ENCODE data around the gene FSTL5. TPM values are rescaled to one million over a fixed set of nuclear protein-coding genes. Genes with fewer than 3 reads are reported as not detected.

The FSTL5 gene
- total and polyA plus RNA-seq, 2 experiments from 2014 or later, result 0.06 to 0.49 TPM

GRCh38 chr4:161404346-161405110 is 759.3 kb downstream of the FSTL5 start (continued):
- TF ChIP-seq ZNF462 (CRISPR knock-in tag; IDR thresholded peaks at IDR 0.05), result no peak
- no peak for TF ChIP-seq POLR2AphosphoS5 (IDR thresholded peaks at IDR 0.05; ENCODE audit: low read depth)
- no peak for TF ChIP-seq EZH2 (IDR thresholded peaks at IDR 0.05; ENCODE audit: low read depth, unreplicated experiment)
- TF ChIP-seq EZH2phosphoT487 (IDR thresholded peaks at IDR 0.05; ENCODE audit: unreplicated experiment), result no peak
- TF ChIP-seq CTCF (conservative IDR thresholded peaks at IDR 0.05; ENCODE audit: low read depth in 2 of 2), result no peak

DNA sequence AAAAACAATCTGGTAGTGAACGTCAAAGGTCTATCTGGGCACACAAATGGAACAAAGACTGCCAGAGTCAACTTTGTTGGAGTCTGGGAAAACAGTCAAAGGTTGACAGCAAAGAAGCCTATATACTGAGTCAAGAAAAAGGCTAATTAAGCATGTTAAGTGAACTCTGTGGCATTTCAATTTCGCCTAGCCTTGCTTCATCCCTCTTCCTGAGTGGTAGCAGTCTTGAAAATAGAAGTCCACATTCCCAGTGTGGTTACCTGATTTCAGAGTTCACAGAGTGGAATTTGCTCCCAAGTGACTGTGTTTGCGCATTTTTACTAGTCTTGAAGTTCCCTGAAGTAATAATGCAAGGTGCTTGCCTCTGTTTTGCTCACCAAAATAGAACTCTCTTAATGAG is 760.0 kb downstream of the FSTL5 start:
- H3K4me3 ChIP-seq, result no peak overlapping the region
- H3K27ac ChIP-seq (ENCODE audit: low read depth), result peak overlapping the region; percentile 20; the same call in 1 of the 2 replicates
- ATAC-seq (no peak), DNase-seq (ENCODE audit: low spot score) (no peak)
- 0 out of 2 replicates have a peak, but pooled peaks cover 3% of the 10 kb centered on the region for H3K9me2 ChIP-seq (ENCODE audit: insufficient read depth)
- peaks cover 4% of the 10 kb centered on the region; the same call in 2 of the 3 replicates for H3K9me3 Mint-ChIP-seq
- 0 out of 2 replicates have a peak overlapping the region, but pooled peaks have one; percentile 28 for H3K4me2 ChIP-seq
- TF ChIP-seq POLR2AphosphoS5 (IDR thresholded peaks at IDR 0.05; ENCODE audit: low read depth) (no peak), REST (IDR thresholded peaks at IDR 0.05; ENCODE audit: unreplicated experiment) (no peak), JUNB (IDR thresholded peaks at IDR 0.05; ENCODE audit: unreplicated experiment) (no peak)
- no peaks in the 10 kb centered on the region for H3K27me3 ChIP-seq (ENCODE audit: insufficient read depth)
- no peaks in the 10 kb centered on the region for H3K27me3 Mint-ChIP-seq (ENCODE audit: insufficient read depth, low read depth, poor library complexity)
- H3K27ac Mint-ChIP-seq, result no peak overlapping the region
- H3K36me3 Mint-ChIP-seq (ENCODE audit: low read depth), result no peaks in the 10 kb centered on the region
- no peaks in the 10 kb centered on the region for H3K36me3 ChIP-seq (ENCODE audit: insufficient read depth)
- H2AFZ ChIP-seq, result peak overlapping the region; percentile 34; the same call in 1 of the 2 replicates
- peaks cover 7% of the 10 kb centered on the region; the same call in 2 of the 3 replicates for H3K4me1 Mint-ChIP-seq
- H3F3A ChIP-seq (replicated peaks; ENCODE audit: low read depth), result no peaks in the 10 kb centered on the region
- H3K4me1 ChIP-seq (ENCODE audit: insufficient read depth), result 0 out of 2 replicates have a peak, but pooled peaks cover 8% of the 10 kb centered on the region
- H3K4me3 Mint-ChIP-seq, result no peak overlapping the region
- H4K20me1 ChIP-seq (replicated peaks; ENCODE audit: insufficient read depth), result no peaks in the 10 kb centered on the region
- no peaks in the 10 kb centered on the region for H3K79me2 ChIP-seq (replicated peaks; ENCODE audit: insufficient read depth)
